HG02852 (cell line): ENCODE results near the gene FOXP1.

ENCODE experiments used
- ATAC-seq: cut with Tn5 transposase; IDR thresholded peaks from one replicate; pipeline ENCODE4 v1.9.1; 2021; ENCODE audit warnings: mild to moderate bottlenecking, moderate library complexity; ENCODE audit not compliant: unreplicated experiment

Gene FOXP1

GRCh38 chr3:71140477-71140876, 443.1 kb downstream of the FOXP1 start:
- ATAC-seq: no peak

GRCh38 chr3:71139496-71139895, 444.0 kb downstream of the FOXP1 start:
- ATAC-seq: no peak

GRCh38 chr3:71138410-71138809, 445.1 kb downstream of the FOXP1 start:
- ATAC-seq: no peak

GRCh38 chr3:71136276-71136675, 447.3 kb downstream of the FOXP1 start:
- no peak for ATAC-seq

GRCh38 chr3:71135373-71136088, 448.0 kb downstream of the FOXP1 start:
- ATAC-seq: no peak

GRCh38 chr3:71134521-71134920, 449.0 kb downstream of the FOXP1 start:
- no peak for ATAC-seq

- ATAC-seq: no peak
Measured at GRCh38 chr3:71133865-71134264, 449.7 kb downstream of the FOXP1 start.

- no peak for ATAC-seq
Measured at GRCh38 chr3:71132995-71133730, 450.4 kb downstream of the FOXP1 start.

GRCh38 chr3:71131375-71132314, 451.9 kb downstream of the FOXP1 start:
- no peak for ATAC-seq

GRCh38 chr3:71130471-71131374, 452.8 kb downstream of the FOXP1 start:
- ATAC-seq: peak; percentile 66

- ATAC-seq: no peak
Measured at GRCh38 chr3:71129611-71130431, 453.7 kb downstream of the FOXP1 start.

- no peak for ATAC-seq
Measured at GRCh38 chr3:71128961-71129360, 454.6 kb downstream of the FOXP1 start.

GRCh38 chr3:71127844-71128243, 455.7 kb downstream of the FOXP1 start:
- ATAC-seq: no peak

- no peak for ATAC-seq
Measured at GRCh38 chr3:71127052-71127831, 456.3 kb downstream of the FOXP1 start.

- ATAC-seq: no peak
Measured at GRCh38 chr3:71125738-71126137, 457.8 kb downstream of the FOXP1 start.

- ATAC-seq: no peak
Measured at GRCh38 chr3:71124048-71124447, 459.5 kb downstream of the FOXP1 start.

- ATAC-seq: no peak
Measured at GRCh38 chr3:71122641-71123040, 460.9 kb downstream of the FOXP1 start.

- ATAC-seq: no peak
Measured at GRCh38 chr3:71121429-71122167, 461.9 kb downstream of the FOXP1 start.
